ENCODE data around the gene BPIFB6. TPM values are rescaled to one million over a fixed set of nuclear protein-coding genes. Genes with fewer than 3 reads are reported as not detected.

Gene BPIFB6
- total RNA-seq, 2 experiments from 2014 or later: not detected

- no peak for DNase-seq
- Mint-ChIP-seq H3K9me3 (peaks cover 12% of the 10 kb centered on the region), H3K27me3 (no peaks in the 10 kb centered on the region), H3K4me3 (no peak overlapping the region), H3K27ac (peak overlapping the region; percentile 6), H3K4me1 (peaks cover 35% of the 10 kb centered on the region), H3K36me3 (peaks cover 3% of the 10 kb centered on the region)
These were observed 37.9 kb upstream of the BPIFB6 start for GRCh38 chr20:32993496-32994050.

- peaks cover 12% of the 10 kb centered on the region for H3K9me3 Mint-ChIP-seq
- no peak overlapping the region for H3K4me3 Mint-ChIP-seq
- H3K27me3 Mint-ChIP-seq: no peaks in the 10 kb centered on the region
- peaks cover 3% of the 10 kb centered on the region for H3K36me3 Mint-ChIP-seq
- peaks cover 38% of the 10 kb centered on the region for H3K4me1 Mint-ChIP-seq
- DNase-seq: no peak
- no peak overlapping the region for H3K27ac Mint-ChIP-seq
These were observed 35.6 kb upstream of the BPIFB6 start for GRCh38 chr20:32995802-32996201.

- DNase-seq: no peak
- H3K9me3 Mint-ChIP-seq: peaks cover 12% of the 10 kb centered on the region
- peaks cover 24% of the 10 kb centered on the region for H3K4me1 Mint-ChIP-seq
- no peak overlapping the region for H3K4me3 Mint-ChIP-seq
- H3K27ac Mint-ChIP-seq: no peak overlapping the region
- H3K36me3 Mint-ChIP-seq: peaks cover 3% of the 10 kb centered on the region
- H3K27me3 Mint-ChIP-seq: no peaks in the 10 kb centered on the region
These were observed 34.0 kb upstream of the BPIFB6 start for GRCh38 chr20:32997431-32997830.

GRCh38 chr20:32999603-33000250 lies 31.7 kb upstream of the BPIFB6 start:
- Mint-ChIP-seq H3K27ac (no peak overlapping the region), H3K9me3 (peaks cover 8% of the 10 kb centered on the region), H3K4me1 (peaks cover 9% of the 10 kb centered on the region), H3K27me3 (no peaks in the 10 kb centered on the region), H3K4me3 (no peak overlapping the region), H3K36me3 (peaks cover 2% of the 10 kb centered on the region)
- DNase-seq: no peak

- Mint-ChIP-seq H3K27ac (no peak overlapping the region), H3K4me1 (peaks cover 12% of the 10 kb centered on the region)
- DNase-seq: no peak
These were observed 30.5 kb upstream of the BPIFB6 start for GRCh38 chr20:33000802-33001466.

GRCh38 chr20:33002087-33002808 lies 29.2 kb upstream of the BPIFB6 start:
- H3K4me3 Mint-ChIP-seq: no peak overlapping the region
- no peak overlapping the region for H3K27ac Mint-ChIP-seq
- peaks cover 3% of the 10 kb centered on the region for H3K9me3 Mint-ChIP-seq
- H3K4me1 Mint-ChIP-seq: peaks cover 10% of the 10 kb centered on the region
- H3K36me3 Mint-ChIP-seq: peaks cover 2% of the 10 kb centered on the region
- no peak for DNase-seq
- no peaks in the 10 kb centered on the region for H3K27me3 Mint-ChIP-seq

More at GRCh38 chr20:33000802-33001466, 30.5 kb upstream of the BPIFB6 start:
- H3K4me3 Mint-ChIP-seq: no peak overlapping the region
- peaks cover 2% of the 10 kb centered on the region for H3K36me3 Mint-ChIP-seq
- no peaks in the 10 kb centered on the region for H3K27me3 Mint-ChIP-seq
- peaks cover 3% of the 10 kb centered on the region for H3K9me3 Mint-ChIP-seq

- no peak within 1 kb of the TSS for H3K4me3 Mint-ChIP-seq
- peaks cover 2% of the 10 kb centered on the region for H3K36me3 Mint-ChIP-seq
These were observed 27.2 kb upstream of the BPIFB6 start, which contains the start of gene SUN5 for GRCh38 chr20:33004141-33004751. SUN5 (minus strand) TSS chr20:33004433; CDS start chr20:33004340, 93 bp downstream.

GRCh38 chr20:33005132-33005566 lies 26.3 kb upstream of the BPIFB6 start:
- no peaks in the 10 kb centered on the region for H3K27me3 Mint-ChIP-seq
- H3K27ac Mint-ChIP-seq: no peak overlapping the region
- peak; percentile 8 for DNase-seq
- peaks cover 3% of the 10 kb centered on the region for H3K9me3 Mint-ChIP-seq
- no peak overlapping the region for H3K4me3 Mint-ChIP-seq
- peaks cover 4% of the 10 kb centered on the region for H3K4me1 Mint-ChIP-seq
- peaks cover 2% of the 10 kb centered on the region for H3K36me3 Mint-ChIP-seq

More at GRCh38 chr20:33004141-33004751, 27.2 kb upstream of the BPIFB6 start, which contains the start of gene SUN5:
- no peak for DNase-seq
- H3K27ac Mint-ChIP-seq: no peak within 1 kb of the TSS
- H3K27me3 Mint-ChIP-seq: no peaks in the 10 kb centered on the region
- H3K4me1 Mint-ChIP-seq: peaks cover 6% of the 10 kb centered on the region
- H3K9me3 Mint-ChIP-seq: peaks cover 3% of the 10 kb centered on the region

- Mint-ChIP-seq H3K4me3 (no peak overlapping the region), H3K9me3 (peaks cover 3% of the 10 kb centered on the region), H3K36me3 (peaks cover 2% of the 10 kb centered on the region), H3K4me1 (peaks cover 4% of the 10 kb centered on the region), H3K27me3 (no peaks in the 10 kb centered on the region), H3K27ac (no peak overlapping the region)
- no peak for DNase-seq
These were observed 25.3 kb upstream of the BPIFB6 start for GRCh38 chr20:33005908-33006775.

GRCh38 chr20:33006776-33007375 lies 24.6 kb upstream of the BPIFB6 start:
- DNase-seq: no peak
- Mint-ChIP-seq H3K4me3 (no peak overlapping the region), H3K36me3 (peaks cover 2% of the 10 kb centered on the region), H3K27ac (no peak overlapping the region), H3K4me1 (peaks cover 2% of the 10 kb centered on the region), H3K27me3 (no peaks in the 10 kb centered on the region), H3K9me3 (peaks cover 3% of the 10 kb centered on the region)

GRCh38 chr20:33007376-33008335 lies 23.8 kb upstream of the BPIFB6 start, which contains the start of gene BPIFB2:
BPIFB2 (plus strand) TSS chr20:33007704; CDS start chr20:33008575, 871 bp downstream.
- H3K4me3 Mint-ChIP-seq: no peak within 1 kb of the TSS
- H3K36me3 Mint-ChIP-seq: peaks cover 2% of the 10 kb centered on the region
- peaks cover 3% of the 10 kb centered on the region for H3K9me3 Mint-ChIP-seq
- DNase-seq: no peak
- H3K27ac Mint-ChIP-seq: no peak within 1 kb of the TSS
- H3K27me3 Mint-ChIP-seq: no peaks in the 10 kb centered on the region
- peaks cover 2% of the 10 kb centered on the region for H3K4me1 Mint-ChIP-seq

- Mint-ChIP-seq H3K27ac (no peak overlapping the region), H3K9me3 (peaks cover 3% of the 10 kb centered on the region), H3K4me1 (peaks cover 2% of the 10 kb centered on the region), H3K36me3 (peaks cover 2% of the 10 kb centered on the region), H3K4me3 (no peak overlapping the region), H3K27me3 (no peaks in the 10 kb centered on the region)
- DNase-seq: no peak
These were observed 22.9 kb upstream of the BPIFB6 start for GRCh38 chr20:33008336-33009213.

Data from activated naive CD8-positive, alpha-beta T cell treated with anti-CD3 and anti-CD28 coated beads for 36 hours (primary cell).